WERI-Rb-1 (cell line): Measurements from ENCODE around the gene ELF1.
A peak's percentile ranks its signal among the peaks of the same experiment; 100 is the strongest.
"Not testable (repeated sequence)": the region's sequence is repeated elsewhere in the genome, so short reads cannot be mapped to it uniquely, and the experiment has no call there.

Experiments
- DNase-seq: peaks from one replicate; pipeline ENCODE4 v3.0.0-alpha.2; 2020
- H3K27ac ChIP-seq: fragments of 250-450 bp; sonication (Bioruptor Pico); 2 replicates; pipeline ENCODE4 v1.5.1; 2020; ENCODE audit warnings: mild to moderate bottlenecking, moderate library complexity
- H3K27me3 ChIP-seq: fragments of 250-450 bp; sonication (Bioruptor Pico); 2 replicates; pipeline ENCODE4 v1.5.1; 2021; ENCODE audit warnings: mild to moderate bottlenecking, low read depth, moderate library complexity; ENCODE audit not compliant: insufficient read depth, severe bottlenecking
- H3K36me3 ChIP-seq: fragments of 250-450 bp; sonication (Bioruptor Pico); 2 replicates; pipeline ENCODE4 v1.5.1; 2020; ENCODE audit warnings: mild to moderate bottlenecking, moderate library complexity
- H3K4me3 ChIP-seq: 2 replicates; pipeline ENCODE4 v1.5.1; 2011; ENCODE audit warnings: low read depth, mild to moderate bottlenecking, control low read depth, low read length
- H3K9me3 ChIP-seq: fragments of 250-450 bp; sonication (Bioruptor Pico); 2 replicates; pipeline ENCODE4 v1.5.1; 2021; ENCODE audit warnings: mild to moderate bottlenecking, moderate library complexity; ENCODE audit not compliant: severe bottlenecking
- TF ChIP-seq, protein P1 (sequence below): IDR thresholded peaks from 2 replicates; pipeline ENCODE4 v1.5.1; 2011; ENCODE audit warnings: low read depth, mild to moderate bottlenecking, control low read depth, inconsistent platforms, low read length

Gene ELF1

DNA sequence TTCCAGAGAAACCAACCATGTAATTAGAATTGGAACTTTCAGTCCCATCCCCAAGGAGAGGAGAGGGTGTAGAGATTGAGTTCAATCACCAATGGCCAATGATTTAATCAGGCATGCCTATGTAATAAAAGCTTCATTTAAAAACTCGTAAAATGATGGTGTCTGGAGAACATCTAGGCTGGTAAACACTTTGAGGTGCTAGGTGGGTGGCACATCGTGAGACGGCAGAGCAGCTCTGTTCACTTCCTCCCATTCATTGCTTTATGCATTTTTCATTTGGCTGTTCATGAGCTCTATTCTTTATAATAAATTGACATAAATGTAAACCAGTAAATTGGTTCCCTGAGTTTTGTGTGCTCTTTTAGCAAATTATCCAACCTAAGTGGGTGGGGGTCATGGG, 90.1 kb downstream of the ELF1 start:
- DNase-seq = no peak
- Histone ChIP-seq H3K27ac (no peak overlapping the region), H3K27me3 (no peaks in the 10 kb centered on the region), H3K9me3 (no peaks in the 10 kb centered on the region), H3K36me3 (no peaks in the 10 kb centered on the region), H3K4me3 (no peak overlapping the region)
- TF ChIP-seq, protein P1, sequence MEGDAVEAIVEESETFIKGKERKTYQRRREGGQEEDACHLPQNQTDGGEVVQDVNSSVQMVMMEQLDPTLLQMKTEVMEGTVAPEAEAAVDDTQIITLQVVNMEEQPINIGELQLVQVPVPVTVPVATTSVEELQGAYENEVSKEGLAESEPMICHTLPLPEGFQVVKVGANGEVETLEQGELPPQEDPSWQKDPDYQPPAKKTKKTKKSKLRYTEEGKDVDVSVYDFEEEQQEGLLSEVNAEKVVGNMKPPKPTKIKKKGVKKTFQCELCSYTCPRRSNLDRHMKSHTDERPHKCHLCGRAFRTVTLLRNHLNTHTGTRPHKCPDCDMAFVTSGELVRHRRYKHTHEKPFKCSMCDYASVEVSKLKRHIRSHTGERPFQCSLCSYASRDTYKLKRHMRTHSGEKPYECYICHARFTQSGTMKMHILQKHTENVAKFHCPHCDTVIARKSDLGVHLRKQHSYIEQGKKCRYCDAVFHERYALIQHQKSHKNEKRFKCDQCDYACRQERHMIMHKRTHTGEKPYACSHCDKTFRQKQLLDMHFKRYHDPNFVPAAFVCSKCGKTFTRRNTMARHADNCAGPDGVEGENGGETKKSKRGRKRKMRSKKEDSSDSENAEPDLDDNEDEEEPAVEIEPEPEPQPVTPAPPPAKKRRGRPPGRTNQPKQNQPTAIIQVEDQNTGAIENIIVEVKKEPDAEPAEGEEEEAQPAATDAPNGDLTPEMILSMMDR = no peak

DNA sequence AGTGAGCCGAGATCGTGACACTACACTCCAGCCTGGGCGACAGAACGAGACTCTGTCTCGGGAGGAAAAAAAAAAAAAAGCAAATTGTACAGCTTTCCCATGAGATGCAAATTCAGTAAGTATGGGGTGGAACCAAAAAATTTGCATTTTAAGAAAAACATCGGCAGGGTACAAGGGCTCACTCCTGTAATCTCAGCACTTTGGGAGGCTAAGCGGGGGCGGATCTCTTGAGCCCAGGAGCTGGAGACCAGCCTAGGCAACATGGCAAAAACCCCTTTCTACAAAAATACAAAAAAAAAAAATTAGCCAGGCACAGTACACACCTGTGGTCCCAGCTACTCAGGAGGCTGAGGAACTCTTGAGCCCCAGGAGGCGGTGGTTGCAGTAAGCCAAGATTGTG, 91.2 kb downstream of the ELF1 start:
- no peaks in the 10 kb centered on the region for H3K9me3 ChIP-seq
- H3K36me3 ChIP-seq = no peaks in the 10 kb centered on the region

DNA sequence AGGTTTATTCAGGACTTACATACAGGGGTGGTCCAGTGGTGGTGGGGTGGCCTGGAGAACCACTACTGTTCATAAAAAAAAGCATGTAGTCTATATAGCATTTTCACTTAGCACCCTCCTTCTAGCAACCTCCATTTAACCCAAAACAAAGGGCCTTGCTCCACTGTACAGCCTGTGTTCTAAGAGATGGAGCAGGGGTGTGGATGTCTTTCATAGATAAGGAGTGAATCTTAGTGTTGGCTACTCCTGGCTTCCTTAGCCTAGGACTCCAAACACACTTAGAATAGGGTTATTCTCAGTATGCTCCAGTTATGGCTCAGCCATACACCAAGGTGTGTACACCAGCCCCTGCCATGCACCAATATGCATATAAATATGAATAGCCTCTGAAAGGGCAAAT, 95.2 kb downstream of the ELF1 start:
- no peaks in the 10 kb centered on the region for H3K27me3 ChIP-seq
- no peak for DNase-seq
- no peaks in the 10 kb centered on the region for H3K36me3 ChIP-seq
- TF ChIP-seq, protein P1 = no peak
- H3K9me3 ChIP-seq = no peaks in the 10 kb centered on the region
- H3K4me3 ChIP-seq = no peak overlapping the region
- no peak overlapping the region for H3K27ac ChIP-seq

More for the DNA sequence above, 91.2 kb downstream of the ELF1 start:
- Histone ChIP-seq H3K4me3 (no peak overlapping the region), H3K27me3 (no peaks in the 10 kb centered on the region), H3K27ac (no peak overlapping the region)
- TF ChIP-seq, protein P1 = no peak
- DNase-seq = no peak

- no peak for DNase-seq
- Histone ChIP-seq H3K27me3 (no peaks in the 10 kb centered on the region), H3K9me3 (no peaks in the 10 kb centered on the region), H3K36me3 (no peaks in the 10 kb centered on the region), H3K27ac (no peak overlapping the region), H3K4me3 (no peak overlapping the region)
- TF ChIP-seq, protein P1 = no peak
Measured at GRCh38 chr13:40922437-40923040, 96.6 kb downstream of the ELF1 start.

GRCh38 chr13:40920826-40921225, 98.3 kb downstream of the ELF1 start:
- DNase-seq = no peak
- TF ChIP-seq, protein P1 = no peak
- peak overlapping the region; percentile 57 for H3K4me3 ChIP-seq
- H3K27me3 ChIP-seq = no peaks in the 10 kb centered on the region
- no peaks in the 10 kb centered on the region for H3K36me3 ChIP-seq
- no peaks in the 10 kb centered on the region for H3K9me3 ChIP-seq
- H3K27ac ChIP-seq = no peak overlapping the region

DNA sequence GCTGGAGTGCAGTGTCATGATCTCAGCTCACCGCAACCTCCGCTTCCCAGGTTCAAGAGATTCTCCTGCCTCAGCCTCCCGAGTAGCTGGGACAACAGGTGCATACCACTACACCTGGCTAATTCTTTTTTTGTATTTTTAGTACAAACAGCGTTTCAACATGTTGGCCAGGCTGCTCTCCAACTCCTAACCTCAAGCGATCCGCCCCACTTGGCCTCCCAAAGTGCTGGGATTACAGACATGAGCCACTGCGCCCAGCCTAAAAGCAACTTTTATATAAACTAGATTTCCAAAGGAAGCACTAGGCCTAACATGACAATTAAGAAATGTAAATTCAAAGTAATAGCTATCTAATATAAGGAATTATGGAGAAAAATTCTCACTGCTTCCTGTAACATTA, 99.2 kb downstream of the ELF1 start:
- DNase-seq, H3K27me3 ChIP-seq, H3K27ac ChIP-seq, H3K36me3 ChIP-seq, H3K9me3 ChIP-seq, H3K4me3 ChIP-seq: not testable (repeated sequence)
